ENCODE measurements around the gene GRAMD1B.

The GRAMD1B gene

GRCh38 chr11:123544631-123545375, 114.7 kb downstream of the GRAMD1B start:
- Histone ChIP-seq H3K79me2 (ENCODE audit: insufficient read depth, low read length) (peaks cover 8% of the 10 kb centered on the region; the same call in 1 of the 2 replicates), H3K27me3 (ENCODE audit: insufficient read depth, low read length, poor library complexity, severe bottlenecking) (no peaks in the 10 kb centered on the region), H3K36me3 (ENCODE audit: insufficient read depth, low read length) (no peaks in the 10 kb centered on the region; the same call in 1 of the 2 replicates), H3K4me3 (ENCODE audit: low read length, poor library complexity, severe bottlenecking) (no peak overlapping the region), H3K9me3 (ENCODE audit: insufficient read depth, low read depth, low read length) (no peaks in the 10 kb centered on the region), H3K4me1 (ENCODE audit: insufficient read depth, low read length, poor library complexity, severe bottlenecking) (no peaks in the 10 kb centered on the region), H3K9ac (ENCODE audit: low read depth, low read length, poor library complexity, severe bottlenecking) (no peak overlapping the region), H3K4me2 (ENCODE audit: low read depth, low read length, poor library complexity, severe bottlenecking) (no peak overlapping the region), H4K20me1 (ENCODE audit: insufficient read depth, low read length, poor library complexity, severe bottlenecking) (no peaks in the 10 kb centered on the region), H3F3A (ENCODE audit: low read depth) (no peaks in the 10 kb centered on the region), H2AFZ (ENCODE audit: low read length) (no peak overlapping the region), H3K9me2 (replicated peaks; ENCODE audit: low read depth, low read length) (no peaks in the 10 kb centered on the region)
- no peak for TF ChIP-seq EZH2phosphoT487 (IDR thresholded peaks at IDR 0.05; ENCODE audit: borderline replicate concordance)
- TF ChIP-seq, protein P1, sequence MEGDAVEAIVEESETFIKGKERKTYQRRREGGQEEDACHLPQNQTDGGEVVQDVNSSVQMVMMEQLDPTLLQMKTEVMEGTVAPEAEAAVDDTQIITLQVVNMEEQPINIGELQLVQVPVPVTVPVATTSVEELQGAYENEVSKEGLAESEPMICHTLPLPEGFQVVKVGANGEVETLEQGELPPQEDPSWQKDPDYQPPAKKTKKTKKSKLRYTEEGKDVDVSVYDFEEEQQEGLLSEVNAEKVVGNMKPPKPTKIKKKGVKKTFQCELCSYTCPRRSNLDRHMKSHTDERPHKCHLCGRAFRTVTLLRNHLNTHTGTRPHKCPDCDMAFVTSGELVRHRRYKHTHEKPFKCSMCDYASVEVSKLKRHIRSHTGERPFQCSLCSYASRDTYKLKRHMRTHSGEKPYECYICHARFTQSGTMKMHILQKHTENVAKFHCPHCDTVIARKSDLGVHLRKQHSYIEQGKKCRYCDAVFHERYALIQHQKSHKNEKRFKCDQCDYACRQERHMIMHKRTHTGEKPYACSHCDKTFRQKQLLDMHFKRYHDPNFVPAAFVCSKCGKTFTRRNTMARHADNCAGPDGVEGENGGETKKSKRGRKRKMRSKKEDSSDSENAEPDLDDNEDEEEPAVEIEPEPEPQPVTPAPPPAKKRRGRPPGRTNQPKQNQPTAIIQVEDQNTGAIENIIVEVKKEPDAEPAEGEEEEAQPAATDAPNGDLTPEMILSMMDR (conservative IDR thresholded peaks at IDR 0.05; ENCODE audit: low read length) = no peak

- Histone ChIP-seq H3K9ac (ENCODE audit: low read depth, low read length, poor library complexity, severe bottlenecking) (no peak overlapping the region), H4K20me1 (ENCODE audit: insufficient read depth, low read length, poor library complexity, severe bottlenecking) (no peaks in the 10 kb centered on the region), H3K79me2 (ENCODE audit: insufficient read depth, low read length) (peaks cover 8% of the 10 kb centered on the region; the same call in 1 of the 2 replicates), H3K4me3 (ENCODE audit: low read length, poor library complexity, severe bottlenecking) (no peak overlapping the region), H3F3A (ENCODE audit: low read depth) (no peaks in the 10 kb centered on the region), H3K27me3 (ENCODE audit: insufficient read depth, low read length, poor library complexity, severe bottlenecking) (no peaks in the 10 kb centered on the region), H3K4me1 (ENCODE audit: insufficient read depth, low read length, poor library complexity, severe bottlenecking) (no peaks in the 10 kb centered on the region), H2AFZ (ENCODE audit: low read length) (no peak overlapping the region), H3K4me2 (ENCODE audit: low read depth, low read length, poor library complexity, severe bottlenecking) (no peak overlapping the region), H3K9me2 (replicated peaks; ENCODE audit: low read depth, low read length) (no peaks in the 10 kb centered on the region), H3K36me3 (ENCODE audit: insufficient read depth, low read length) (no peaks in the 10 kb centered on the region; the same call in 1 of the 2 replicates), H3K9me3 (ENCODE audit: insufficient read depth, low read depth, low read length) (no peaks in the 10 kb centered on the region)
- TF ChIP-seq, protein P1 (conservative IDR thresholded peaks at IDR 0.05; ENCODE audit: low read length) = no peak
These were observed 115.7 kb downstream of the GRAMD1B start for GRCh38 chr11:123545726-123546270.

DNA sequence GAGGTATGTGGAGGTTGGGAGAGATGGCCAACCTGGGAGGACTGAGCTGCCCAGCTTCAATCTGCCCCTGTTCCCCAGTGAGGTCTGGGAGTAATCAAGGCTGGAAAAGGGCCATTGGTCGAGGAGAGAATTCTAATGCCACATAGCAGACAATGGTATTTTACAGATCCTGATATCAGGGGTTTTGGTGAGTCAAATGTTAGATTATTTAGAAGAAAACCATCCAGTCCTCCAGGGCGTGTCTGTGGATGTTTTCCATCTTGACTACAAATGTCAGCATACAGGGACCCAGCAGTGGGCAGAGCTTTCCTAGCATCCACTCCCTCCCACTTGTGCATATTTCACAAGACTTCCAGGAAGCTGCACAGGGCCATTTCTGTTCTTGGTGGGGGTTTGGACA, 116.4 kb downstream of the GRAMD1B start:
- no peaks in the 10 kb centered on the region for H3F3A ChIP-seq (ENCODE audit: low read depth)
- no peaks in the 10 kb centered on the region; the same call in 1 of the 2 replicates for H3K36me3 ChIP-seq (ENCODE audit: insufficient read depth, low read length)
- H3K4me1 ChIP-seq (ENCODE audit: insufficient read depth, low read length, poor library complexity, severe bottlenecking) = no peaks in the 10 kb centered on the region
- no peak overlapping the region for H3K9ac ChIP-seq (ENCODE audit: low read depth, low read length, poor library complexity, severe bottlenecking)
- no peaks in the 10 kb centered on the region for H3K9me3 ChIP-seq (ENCODE audit: insufficient read depth, low read depth, low read length)
- H3K4me3 ChIP-seq (ENCODE audit: low read length, poor library complexity, severe bottlenecking) = no peak overlapping the region
- no peaks in the 10 kb centered on the region for H4K20me1 ChIP-seq (ENCODE audit: insufficient read depth, low read length, poor library complexity, severe bottlenecking)
- H3K27me3 ChIP-seq (ENCODE audit: insufficient read depth, low read length, poor library complexity, severe bottlenecking) = no peaks in the 10 kb centered on the region
- H2AFZ ChIP-seq (ENCODE audit: low read length) = no peak overlapping the region
- H3K9me2 ChIP-seq (replicated peaks; ENCODE audit: low read depth, low read length) = no peaks in the 10 kb centered on the region
- no peak for TF ChIP-seq EZH2phosphoT487 (IDR thresholded peaks at IDR 0.05; ENCODE audit: borderline replicate concordance)
- TF ChIP-seq, protein P1 (conservative IDR thresholded peaks at IDR 0.05; ENCODE audit: low read length) = no peak
- peaks cover 11% of the 10 kb centered on the region; the same call in 1 of the 2 replicates for H3K79me2 ChIP-seq (ENCODE audit: insufficient read depth, low read length)
- H3K4me2 ChIP-seq (ENCODE audit: low read depth, low read length, poor library complexity, severe bottlenecking) = no peak overlapping the region

All from Loucy (cell line).